Mucosa of descending colon (tissue), 3 donors: ENCODE data around the gene ACAD10. TPM values are rescaled to one million over a fixed set of nuclear protein-coding genes. Genes with fewer than 3 reads are reported as not detected.
"Not testable (repeated sequence)": the region's sequence is repeated elsewhere in the genome, so short reads cannot be mapped to it uniquely, and the experiment has no call there.

Experiments
- ATAC-seq: fragments of 200-7000 bp; cut with Tn5 transposase; one replicate; pipeline ENCODE4 v1.9.1; 2020; ENCODE audit warnings: mild to moderate bottlenecking, moderate library complexity
- DNase-seq, 3 donors: peaks; one replicate each; pipeline ENCODE4 v3.0.0-alpha.2; 2020
- H3K36me3 ChIP-seq: fragments of 200-600 bp; one replicate; pipeline ENCODE4 v1.8.0; 2021; ENCODE audit warnings: low read depth, mild to moderate bottlenecking
- H3K4me1 ChIP-seq: fragments of 200-600 bp; one replicate; pipeline ENCODE4 v1.8.0; 2021; ENCODE audit warnings: low read depth, mild to moderate bottlenecking
- H3K4me3 ChIP-seq: fragments of 200-600 bp; one replicate; pipeline ENCODE4 v1.8.0; 2021; ENCODE audit warnings: mild to moderate bottlenecking
- H3K9me3 ChIP-seq: fragments of 200-600 bp; one replicate; pipeline ENCODE4 v1.8.0; 2021; ENCODE audit warnings: mild to moderate bottlenecking
- CTCF ChIP-seq: fragments of 200-600 bp; IDR thresholded peaks from one replicate; pipeline ENCODE4 v1.8.0; 2022; ENCODE audit warnings: antibody characterized with exemption, mild to moderate bottlenecking
- intact Hi-C, 2 donors: fragments of 100-400 bp; cut with DNase I in 1 of 2; cut with micrococcal nuclease in 1 of 2; formaldehyde crosslinking; loops; one replicate each; pipeline versions ENCODE4 v1.11.0 to v1.11.1; 2022; cut with DNase I, micrococcal nuclease
- total RNA-seq, 3 donors: library from RNA; stranded (reverse); fragmentation: NEBNext Ultra II Directional in 2 of 3; extraction: Animal tissue kit (Norgen Biotek cat#: 25700) in 2 of 3; gene quantifications; one replicate each; pipeline versions ENCODE4 v1.2.1 to v1.2.4, GENCODE V29; 2021 to 2023
- donor health status: DM: no; HTN: no; CAD: no; lungs with moderate emphysema.
- donor health status: DM: no; HTN: no; CAD: no.
- donor health status: DM: no; HTN: yes; CAD: no.

Gene ACAD10
- total RNA-seq, 3 donors from 2014 or later: 36.5 to 55.8 (median 37.9) TPM

GRCh38 chr12:111733340-111733915, 47.6 kb downstream of the ACAD10 start:
- Histone ChIP-seq H3K4me1 (no peaks in the 10 kb centered on the region), H3K4me3 (no peak overlapping the region), H3K36me3 (no peaks in the 10 kb centered on the region), H3K9me3 (no peaks in the 10 kb centered on the region)
- intact Hi-C loops: no loop called here
- ATAC-seq (no peak), DNase-seq (no peak)
- TF ChIP-seq CTCF: no peak

GRCh38 chr12:111739524-111739923, 53.7 kb downstream of the ACAD10 start:
- H3K4me1 ChIP-seq: peaks cover 15% of the 10 kb centered on the region
- ATAC-seq, H3K4me3 ChIP-seq, intact Hi-C loops, H3K9me3 ChIP-seq, H3K36me3 ChIP-seq: not testable (repeated sequence)
- DNase-seq: peak in 1 of 3 donors; percentile 17

- intact Hi-C loops: no loop called here
- Histone ChIP-seq H3K9me3 (no peaks in the 10 kb centered on the region), H3K4me3 (no peak overlapping the region), H3K4me1 (peaks cover 15% of the 10 kb centered on the region), H3K36me3 (no peaks in the 10 kb centered on the region)
- ATAC-seq (peak; percentile 94), DNase-seq (peak in 2 of 3 donors; percentile 33 to 79)
- TF ChIP-seq CTCF: no peak
These were observed 55.5 kb downstream of the ACAD10 start for GRCh38 chr12:111741235-111741812.

- no peak for ATAC-seq
- H3K9me3 ChIP-seq: no peaks in the 10 kb centered on the region
These were observed 59.4 kb downstream of the ACAD10 start for GRCh38 chr12:111745211-111745610.

GRCh38 chr12:111747333-111747732, 61.5 kb downstream of the ACAD10 start:
- no peak for TF ChIP-seq CTCF
- peak in 1 of 3 donors; percentile 2 for DNase-seq
- H3K9me3 ChIP-seq: no peaks in the 10 kb centered on the region
- H3K4me1 ChIP-seq: no peaks in the 10 kb centered on the region
- no peak overlapping the region for H3K4me3 ChIP-seq
- ATAC-seq: no peak
- peaks cover 9% of the 10 kb centered on the region for H3K36me3 ChIP-seq
- intact Hi-C loops: no loop called here

More at GRCh38 chr12:111745211-111745610, 59.4 kb downstream of the ACAD10 start:
- Histone ChIP-seq H3K4me3 (no peak overlapping the region), H3K36me3 (peaks cover 9% of the 10 kb centered on the region), H3K4me1 (peaks cover 15% of the 10 kb centered on the region)
- intact Hi-C loops: no loop called here
- no peak for TF ChIP-seq CTCF
- no peak for DNase-seq

- Histone ChIP-seq H3K4me1 (no peaks in the 10 kb centered on the region), H3K36me3 (peaks cover 9% of the 10 kb centered on the region), H3K4me3 (no peak overlapping the region), H3K9me3 (no peaks in the 10 kb centered on the region)
- ATAC-seq (no peak), DNase-seq (peak in 1 of 3 donors; percentile 16)
- intact Hi-C loops: no loop called here
- TF ChIP-seq CTCF: no peak
These were observed 62.4 kb downstream of the ACAD10 start for GRCh38 chr12:111748151-111748672.
